HG03520 (cell line): ENCODE results near the gene ZNF750.

Source experiments
- ATAC-seq: cut with Tn5 transposase; IDR thresholded peaks from one replicate; pipeline ENCODE4 v1.9.1; 2021; ENCODE audit warnings: mild to moderate bottlenecking, moderate library complexity; ENCODE audit not compliant: unreplicated experiment

Gene ZNF750

GRCh38 chr17:82814834-82815233 lies 25.0 kb downstream of the ZNF750 start:
- no peak for ATAC-seq

- no peak for ATAC-seq
Measured at GRCh38 chr17:82813299-82814051, 26.3 kb downstream of the ZNF750 start.

- ATAC-seq, result no peak
Measured at GRCh38 chr17:82812601-82813000, 27.2 kb downstream of the ZNF750 start.

- ATAC-seq, result no peak
Measured at GRCh38 chr17:82812058-82812457, 27.8 kb downstream of the ZNF750 start.

- ATAC-seq, result no peak
Measured at GRCh38 chr17:82810644-82811430, 29.0 kb downstream of the ZNF750 start.

- ATAC-seq, result no peak
Measured at GRCh38 chr17:82808921-82809905, 30.6 kb downstream of the ZNF750 start.

GRCh38 chr17:82808006-82808405 lies 31.8 kb downstream of the ZNF750 start:
- no peak for ATAC-seq

GRCh38 chr17:82807562-82807961 lies 32.3 kb downstream of the ZNF750 start:
- no peak for ATAC-seq

- ATAC-seq, result no peak
Measured at GRCh38 chr17:82807101-82807500, 32.7 kb downstream of the ZNF750 start.

- ATAC-seq, result no peak
Measured at GRCh38 chr17:82806645-82807044, 33.2 kb downstream of the ZNF750 start.

- ATAC-seq, result no peak
Measured at GRCh38 chr17:82805823-82806222, 34.0 kb downstream of the ZNF750 start.

GRCh38 chr17:82805254-82805653 lies 34.6 kb downstream of the ZNF750 start:
- no peak for ATAC-seq

GRCh38 chr17:82804442-82805191 lies 35.2 kb downstream of the ZNF750 start:
- no peak for ATAC-seq

GRCh38 chr17:82803606-82804005 lies 36.2 kb downstream of the ZNF750 start:
- ATAC-seq, result no peak

GRCh38 chr17:82803185-82803584 lies 36.6 kb downstream of the ZNF750 start:
- no peak for ATAC-seq

GRCh38 chr17:82802075-82802780 lies 37.6 kb downstream of the ZNF750 start:
- no peak for ATAC-seq

GRCh38 chr17:82801377-82801970 lies 38.3 kb downstream of the ZNF750 start:
- no peak for ATAC-seq

GRCh38 chr17:82800885-82801284 lies 38.9 kb downstream of the ZNF750 start:
- no peak for ATAC-seq

GRCh38 chr17:82799591-82799990 lies 40.2 kb downstream of the ZNF750 start:
- ATAC-seq, result no peak
